ENCODE data around the gene MGMT.

MGMT gene

DNA sequence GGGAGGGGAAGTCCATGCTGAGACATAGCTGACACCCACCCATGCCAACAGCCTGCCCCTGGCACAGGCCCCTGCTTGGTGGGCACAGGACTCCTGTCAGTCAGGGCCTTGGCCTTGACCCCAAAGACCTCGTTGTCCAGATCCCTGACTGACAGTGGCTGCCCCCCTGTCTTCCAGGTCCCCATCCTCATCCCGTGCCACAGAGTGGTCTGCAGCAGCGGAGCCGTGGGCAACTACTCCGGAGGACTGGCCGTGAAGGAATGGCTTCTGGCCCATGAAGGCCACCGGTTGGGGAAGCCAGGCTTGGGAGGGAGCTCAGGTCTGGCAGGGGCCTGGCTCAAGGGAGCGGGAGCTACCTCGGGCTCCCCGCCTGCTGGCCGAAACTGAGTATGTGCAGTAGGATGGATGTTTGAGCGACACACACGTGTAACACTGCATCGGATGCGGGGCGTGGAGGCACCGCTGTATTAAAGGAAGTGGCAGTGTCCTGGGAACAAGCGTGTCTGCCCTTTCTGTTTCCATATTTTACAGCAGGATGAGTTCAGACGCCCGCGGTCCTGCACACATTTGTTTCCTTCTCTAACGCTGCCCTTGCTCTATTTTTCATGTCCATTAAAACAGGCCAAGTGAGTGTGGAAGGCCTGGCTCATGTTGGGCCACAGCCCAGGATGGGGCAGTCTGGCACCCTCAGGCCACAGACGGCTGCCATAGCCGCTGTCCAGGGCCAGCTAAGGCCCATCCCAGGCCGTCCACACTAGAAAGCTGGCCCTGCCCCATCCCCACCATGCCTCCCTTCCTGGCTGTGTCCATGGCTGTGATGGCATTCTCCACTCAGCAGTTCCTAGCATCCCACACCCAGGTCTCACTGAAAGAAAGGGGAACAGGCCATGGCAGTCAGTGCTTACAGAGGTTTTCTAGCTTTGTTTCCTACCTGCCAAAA is 299.8 kb downstream of the MGMT start:
- no peak for DNase-seq

DNA sequence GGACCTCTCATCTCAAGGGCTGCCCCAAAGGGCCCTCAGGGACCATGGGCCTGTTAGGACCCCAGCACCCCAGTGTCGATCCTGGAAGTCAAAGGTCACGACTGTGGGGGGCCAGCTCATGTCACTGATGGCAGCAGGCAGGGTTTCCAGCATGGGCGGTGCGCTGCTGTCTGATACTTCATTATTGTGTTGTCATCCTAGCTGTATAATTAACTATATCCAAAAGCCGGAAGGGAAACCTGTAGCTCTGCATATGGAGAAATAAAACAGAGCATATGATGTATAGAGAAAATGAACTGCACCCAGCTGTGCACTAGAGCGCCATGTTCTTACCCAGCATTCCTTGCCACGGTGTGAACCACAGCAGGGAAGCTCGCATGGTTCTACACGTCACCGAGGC is 300.7 kb downstream of the MGMT start:
- DNase-seq = no peak

GRCh38 chr10:129768437-129769355 is 301.7 kb downstream of the MGMT start:
- no peak for DNase-seq

DNA sequence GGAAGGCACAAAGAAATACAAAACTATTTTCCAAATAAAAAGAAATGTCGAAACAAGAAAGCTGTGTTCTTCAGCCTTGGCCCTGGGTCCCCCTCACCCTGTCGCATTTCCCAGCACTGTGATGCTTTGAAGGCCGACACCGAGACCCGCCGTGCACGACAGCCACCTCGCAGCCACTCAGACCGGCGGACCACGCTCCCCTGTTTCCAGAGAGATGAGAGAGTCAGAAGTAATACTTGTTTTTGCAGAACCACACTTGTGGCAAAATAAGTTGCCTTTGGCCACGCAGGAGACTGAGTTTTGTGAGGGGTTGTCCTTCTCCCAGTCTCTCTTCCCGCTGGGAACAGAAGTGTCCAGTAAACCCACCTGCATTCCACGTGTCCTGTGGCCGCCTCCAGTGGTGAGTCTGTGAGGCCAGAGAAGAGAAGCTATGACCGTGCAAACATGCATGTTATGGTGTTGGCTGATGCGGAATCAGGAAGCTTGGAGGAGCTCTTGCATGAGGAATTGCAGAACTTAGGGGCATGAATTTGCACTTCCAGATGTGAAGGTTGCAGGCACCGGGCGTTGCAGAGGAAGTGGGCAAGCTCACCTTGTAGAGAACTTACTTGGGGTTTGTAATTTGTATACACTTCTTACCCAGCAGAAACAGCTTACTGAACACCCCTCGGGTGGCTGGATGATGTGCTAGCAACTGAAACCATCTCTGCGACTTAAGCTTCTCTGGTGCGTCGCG is 302.5 kb downstream of the MGMT start:
- DNase-seq = no peak

DNA sequence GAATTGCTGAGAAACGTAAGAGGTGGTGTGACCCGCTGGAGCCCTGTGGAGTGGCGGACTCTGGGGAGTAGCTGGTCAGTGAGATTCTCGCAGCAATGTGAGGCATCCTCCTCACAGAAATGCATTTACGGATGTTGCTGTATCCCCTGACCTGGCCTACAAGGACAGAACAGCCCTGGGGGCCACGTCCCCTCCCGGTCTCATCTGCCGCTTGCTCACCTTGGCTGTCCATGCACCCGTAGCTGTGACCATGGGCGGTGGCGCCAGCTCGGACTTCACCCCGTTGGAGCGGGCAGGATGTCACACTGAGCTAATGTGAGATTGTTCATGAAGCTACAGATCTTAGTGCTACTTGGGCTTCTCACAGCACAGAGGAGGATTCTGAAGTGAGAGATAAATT is 303.2 kb downstream of the MGMT start:
- DNase-seq = no peak

DNA sequence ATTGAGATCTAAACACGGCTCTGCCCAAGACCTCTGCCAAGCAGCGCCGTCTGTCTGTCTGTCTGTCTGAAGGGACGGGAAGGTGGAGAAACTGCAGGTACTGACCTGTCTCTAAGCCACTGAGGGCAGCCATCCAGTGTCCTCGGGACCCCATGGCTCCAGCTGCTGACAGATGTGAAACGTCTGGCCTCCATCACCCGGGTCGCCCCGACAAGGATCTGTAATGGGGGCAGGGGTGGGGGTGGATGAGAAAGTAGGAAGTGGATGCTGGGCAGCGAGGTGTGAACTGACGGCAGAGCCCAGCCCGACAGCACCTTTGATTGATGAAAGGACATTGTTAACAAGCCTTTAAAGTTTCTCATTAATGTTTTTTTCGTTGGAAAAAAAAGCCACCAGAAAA is 304.0 kb downstream of the MGMT start:
- DNase-seq = no peak

DNA sequence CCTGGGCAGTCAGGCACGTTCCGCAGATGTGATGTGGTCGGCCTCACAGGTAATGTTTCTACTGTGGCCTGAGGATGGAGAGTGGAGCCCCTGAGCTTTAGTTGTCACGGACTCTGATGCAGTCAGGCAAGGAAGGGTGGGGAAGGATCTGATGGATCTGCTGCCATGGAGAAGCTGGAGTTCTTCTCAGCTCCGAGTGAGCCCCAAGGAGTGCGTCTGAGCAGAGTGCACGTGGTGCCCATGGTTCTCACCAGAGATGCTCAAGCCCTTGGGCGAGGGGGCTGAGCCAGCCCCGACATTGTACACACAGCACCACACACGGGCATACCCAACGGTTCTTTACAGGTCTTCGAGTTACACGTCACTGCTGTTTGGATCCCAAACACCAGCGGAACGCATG is 304.5 kb downstream of the MGMT start:
- no peak for DNase-seq

DNA sequence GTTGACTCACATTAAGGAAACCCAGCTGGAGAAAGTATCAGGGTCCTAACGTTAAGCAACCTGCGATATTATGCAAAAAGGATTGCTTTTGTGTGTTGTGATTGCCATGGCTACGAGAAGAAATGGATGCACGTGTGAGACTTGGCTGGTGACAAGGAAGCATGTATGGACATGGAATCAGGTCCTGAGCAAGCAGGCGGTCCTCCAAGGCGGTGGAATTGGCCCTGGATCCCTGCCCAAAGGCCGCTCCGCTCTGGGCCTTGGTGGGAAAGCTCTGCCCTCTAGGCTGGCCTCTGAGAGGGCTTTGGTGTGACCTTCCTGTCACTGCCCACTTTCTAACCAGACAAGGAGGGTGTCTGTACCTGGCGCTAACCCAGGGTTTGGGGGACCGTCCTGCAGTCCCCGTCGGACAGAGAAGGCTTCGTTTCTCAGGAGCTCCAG is 305.0 kb downstream of the MGMT start:
- no peak for DNase-seq

- no peak for DNase-seq
Measured at GRCh38 chr10:129772468-129773358, 305.7 kb downstream of the MGMT start.

DNA sequence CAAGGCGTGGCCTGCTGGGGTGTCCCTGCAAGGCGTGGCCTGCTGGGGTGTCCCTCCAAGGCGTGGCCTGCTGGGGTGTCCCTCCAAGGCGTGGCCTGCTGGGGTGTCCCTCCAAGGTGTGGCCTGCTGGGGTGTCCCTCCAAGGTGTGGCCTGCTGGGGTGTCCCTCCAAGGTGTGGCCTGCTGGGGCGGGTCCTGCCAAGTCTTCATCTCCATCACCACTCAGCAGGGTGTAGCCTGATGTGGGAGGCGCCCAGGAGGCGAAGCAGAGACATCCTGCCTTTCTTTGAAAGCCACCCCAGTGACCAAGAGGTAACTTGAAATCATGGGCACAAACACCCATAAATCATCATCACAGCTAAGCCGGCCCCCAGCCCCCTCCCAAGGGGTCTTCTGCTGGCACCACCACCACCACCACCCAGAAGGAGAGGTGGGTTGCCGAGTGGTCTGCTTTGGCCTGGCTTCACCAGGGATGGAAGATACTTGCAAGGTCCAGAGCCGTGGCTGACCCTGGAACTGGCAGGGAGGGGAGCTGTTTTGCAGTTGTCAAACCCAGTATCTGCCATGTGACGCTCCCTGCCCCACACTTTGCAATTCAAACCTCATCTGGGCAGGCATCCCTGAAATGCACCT is 306.4 kb downstream of the MGMT start:
- no peak for DNase-seq

DNA sequence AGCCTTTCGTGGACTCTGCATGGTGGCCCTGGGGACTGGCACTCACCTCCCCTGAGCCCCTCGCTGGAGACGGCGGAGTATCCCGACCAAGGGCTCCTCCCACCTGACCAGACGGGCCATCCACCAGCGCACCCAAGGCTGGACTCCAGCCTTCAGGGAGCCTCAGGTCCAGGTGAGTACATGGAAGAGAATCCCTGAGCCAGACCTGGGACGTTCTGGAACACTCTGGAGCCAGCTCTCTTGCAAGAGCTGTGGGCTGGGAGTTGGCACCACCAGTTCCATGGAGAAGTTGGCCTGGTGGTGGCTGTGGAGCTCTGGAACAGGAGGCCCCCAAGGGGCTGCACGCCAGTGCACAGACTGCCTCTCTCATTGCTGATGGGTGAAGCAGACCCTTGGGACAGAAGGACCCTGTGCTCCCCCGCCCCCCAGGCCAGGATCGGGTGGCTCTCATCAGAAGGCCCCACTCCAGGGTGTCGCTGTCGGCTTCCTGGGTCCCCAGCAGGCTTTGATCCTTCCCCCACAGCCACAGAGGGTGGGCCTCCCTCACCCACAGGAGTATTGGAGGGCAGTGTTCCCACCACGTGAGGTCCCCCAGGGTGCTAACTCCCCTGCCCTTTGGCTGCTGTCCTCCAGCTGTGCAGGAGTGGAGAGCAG is 307.2 kb downstream of the MGMT start:
- DNase-seq = no peak

- DNase-seq = no peak
Measured at GRCh38 chr10:129774736-129775401, 307.8 kb downstream of the MGMT start.

GRCh38 chr10:129775681-129776080 is 308.6 kb downstream of the MGMT start:
- DNase-seq = no peak

DNA sequence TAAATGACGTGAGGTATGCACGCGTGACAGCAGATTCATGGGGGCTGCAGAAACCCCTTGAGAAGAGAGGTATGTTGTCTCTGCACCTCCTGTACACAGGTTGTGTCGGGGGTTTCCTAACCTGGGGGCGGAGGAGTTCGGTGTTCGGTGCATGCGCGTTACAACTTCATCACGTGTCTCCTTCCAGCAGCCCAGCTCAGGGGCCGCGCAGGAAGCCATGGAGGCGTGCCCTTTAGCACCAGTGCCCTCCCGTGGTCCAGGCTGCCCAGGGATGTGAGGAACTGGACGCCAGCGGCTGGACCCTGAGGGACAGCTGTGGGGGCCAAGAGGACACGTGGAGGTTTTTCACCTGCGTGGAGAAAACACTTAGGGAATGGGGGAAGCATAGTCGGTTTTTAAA is 310.6 kb downstream of the MGMT start:
- DNase-seq = no peak

- no peak for DNase-seq
Measured at GRCh38 chr10:129778571-129778970, 311.5 kb downstream of the MGMT start.

GRCh38 chr10:129779126-129780111 is 312.4 kb downstream of the MGMT start:
- DNase-seq = no peak

DNA sequence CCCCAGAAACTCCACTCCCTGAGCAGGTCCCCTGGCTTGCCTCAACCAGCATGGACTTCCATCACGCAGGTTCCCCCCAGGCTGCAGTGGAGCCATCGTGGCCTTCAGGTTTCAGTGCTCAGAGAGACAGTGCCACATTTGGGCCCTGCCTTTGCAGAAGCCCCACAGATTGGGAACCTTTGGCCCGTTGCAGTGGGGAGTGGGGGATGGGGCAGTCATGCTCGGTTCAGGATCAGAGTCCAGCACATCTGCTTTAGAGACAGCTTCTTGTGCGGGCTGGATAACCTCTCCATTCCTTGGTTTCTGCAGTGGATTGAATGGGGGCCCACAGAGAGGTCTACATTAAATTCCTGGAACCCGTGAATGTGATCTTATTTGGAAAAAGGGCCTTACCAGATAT is 313.2 kb downstream of the MGMT start:
- DNase-seq = no peak

GRCh38 chr10:129780901-129781795 is 314.1 kb downstream of the MGMT start:
- no peak for DNase-seq
